Measurements from ENCODE around the gene LHFPL6.

Gene LHFPL6

DNA sequence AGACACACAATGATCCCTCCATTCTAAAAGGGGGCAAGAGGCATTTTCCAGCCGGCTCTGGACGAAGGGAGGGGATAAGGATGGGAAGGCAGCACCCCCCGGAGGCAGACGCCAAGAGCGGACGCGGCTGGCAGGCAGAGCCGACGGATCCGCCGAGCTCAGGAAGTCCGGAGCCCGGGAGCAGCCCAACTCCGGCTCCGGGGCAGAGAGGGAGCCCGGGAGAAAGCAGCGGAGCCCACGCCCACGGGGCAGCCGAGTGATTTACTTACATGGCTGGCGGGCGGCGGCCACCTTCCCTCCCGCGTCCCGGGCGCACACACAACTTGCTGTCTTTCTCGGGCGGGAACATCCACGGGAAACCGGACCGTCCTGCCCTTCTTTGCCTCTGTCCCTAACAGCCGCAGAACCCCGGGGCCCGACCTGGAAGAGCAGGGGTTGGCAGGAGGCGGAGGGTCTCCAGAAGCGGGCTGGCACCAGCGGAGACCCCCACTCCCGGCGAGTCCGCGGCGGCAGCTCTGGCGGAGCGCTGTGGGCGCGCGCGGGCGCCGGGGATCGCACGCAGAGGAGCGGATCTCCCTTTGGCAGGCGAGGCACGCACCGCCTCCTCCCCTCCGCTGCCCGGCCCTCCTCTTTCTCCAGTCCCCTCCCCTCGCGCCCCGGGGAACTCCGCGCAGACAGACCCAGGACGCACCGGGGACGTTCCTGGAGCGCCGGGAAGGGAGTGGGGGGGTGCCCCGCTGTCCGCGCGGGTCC, at the start of gene LHFPL6:
LHFPL6 (minus strand) TSS at position 580 of the 753 bp plus-strand sequence.
- peak; percentile 94 for DNase-seq (ENCODE audit: low spot score)

DNA sequence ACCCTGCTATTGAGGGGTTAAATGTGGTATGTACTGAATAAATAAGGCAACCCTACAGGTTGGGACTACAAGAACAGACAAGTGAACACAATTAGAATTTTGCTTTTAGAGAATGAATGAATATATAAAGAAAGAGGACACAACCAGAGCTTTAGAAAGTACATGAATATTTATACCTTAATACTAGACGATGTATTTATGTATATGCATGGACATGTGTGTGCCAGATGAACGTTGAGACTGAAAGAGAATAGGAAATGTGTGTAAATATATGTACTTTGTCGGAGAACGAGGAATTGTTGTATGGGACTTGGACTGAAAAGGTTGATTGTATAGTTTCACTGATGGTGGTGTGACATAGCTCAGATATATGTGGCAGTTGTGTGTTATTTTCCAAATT, 43.1 kb upstream of the LHFPL6 start:
- no peak for DNase-seq (ENCODE audit: low spot score)

DNA sequence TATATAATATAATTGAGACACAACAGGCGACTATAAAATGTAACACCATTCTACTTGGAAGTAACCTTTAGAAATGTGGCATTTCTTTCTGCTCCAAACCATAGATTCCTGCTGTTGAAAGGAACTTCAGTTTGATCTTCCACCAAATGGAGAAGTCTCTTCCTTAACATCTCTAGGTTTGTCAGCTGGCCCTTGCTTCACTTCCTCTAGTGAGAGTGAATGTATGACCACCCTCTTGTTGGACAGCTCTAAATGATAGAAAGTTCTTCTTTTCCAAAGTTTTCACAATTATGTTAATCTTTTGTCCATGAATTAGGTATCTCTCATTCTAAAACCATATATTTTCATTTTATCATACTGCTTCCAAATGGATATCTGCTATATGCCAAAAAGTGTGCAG, 38.7 kb upstream of the LHFPL6 start:
- DNase-seq (ENCODE audit: low spot score) = no peak

DNA sequence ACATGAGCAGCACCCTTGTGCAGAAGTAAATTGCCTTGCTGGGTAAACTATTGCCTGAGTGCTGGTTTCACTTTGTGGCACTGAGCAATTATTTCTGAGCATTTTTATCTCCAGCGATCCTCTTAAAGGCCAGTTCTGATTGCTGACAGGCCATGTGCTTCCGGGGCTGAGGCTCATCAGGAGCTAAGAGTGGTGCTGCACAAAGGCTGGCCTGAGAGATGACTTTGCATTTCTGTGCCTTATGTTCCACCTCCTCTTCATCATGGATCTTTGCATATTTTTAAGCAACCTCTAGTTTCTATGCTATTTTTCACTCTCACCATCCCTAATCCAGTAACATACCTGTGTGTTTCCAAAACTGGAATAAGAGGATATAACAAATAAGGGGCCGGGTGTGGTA, 34.9 kb upstream of the LHFPL6 start:
- DNase-seq (ENCODE audit: low spot score) = no peak

DNA sequence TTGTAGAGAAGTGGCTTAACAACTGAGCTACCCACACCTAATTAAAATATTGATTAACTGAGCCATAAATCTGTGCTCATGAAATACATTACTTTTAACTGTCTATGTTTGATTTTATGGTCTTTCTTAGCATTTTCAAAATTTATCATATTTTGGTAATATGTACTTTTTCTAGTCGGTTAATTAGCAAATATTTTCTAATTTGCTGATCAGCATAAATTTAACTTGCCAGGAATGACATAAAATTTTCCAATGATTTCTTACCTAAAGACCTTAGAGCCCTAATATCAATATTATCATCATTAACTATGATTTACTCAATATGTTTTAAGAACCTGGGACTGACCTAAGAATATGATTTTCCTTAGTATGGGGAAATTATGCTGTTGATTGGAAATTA, 32.6 kb upstream of the LHFPL6 start:
- DNase-seq (ENCODE audit: low spot score) = no peak

DNA sequence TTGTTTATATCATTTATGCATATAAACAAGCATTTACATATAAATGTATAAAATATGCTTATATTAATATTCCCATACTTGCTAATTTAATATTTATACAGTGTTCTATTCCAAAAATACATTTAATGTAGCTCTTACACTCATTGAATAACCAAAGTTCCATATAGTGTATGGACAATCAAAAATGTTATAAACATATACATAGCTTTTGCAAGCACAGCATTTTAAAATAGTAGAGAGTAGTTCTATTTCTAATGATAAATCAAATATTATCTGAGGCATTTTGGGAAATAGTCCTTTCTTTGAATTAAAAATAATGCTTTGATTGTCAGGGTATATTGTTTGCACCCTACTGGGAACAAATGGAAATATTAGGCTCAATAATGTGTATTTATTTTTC, 30.0 kb upstream of the LHFPL6 start:
- DNase-seq (ENCODE audit: low spot score) = no peak

DNA sequence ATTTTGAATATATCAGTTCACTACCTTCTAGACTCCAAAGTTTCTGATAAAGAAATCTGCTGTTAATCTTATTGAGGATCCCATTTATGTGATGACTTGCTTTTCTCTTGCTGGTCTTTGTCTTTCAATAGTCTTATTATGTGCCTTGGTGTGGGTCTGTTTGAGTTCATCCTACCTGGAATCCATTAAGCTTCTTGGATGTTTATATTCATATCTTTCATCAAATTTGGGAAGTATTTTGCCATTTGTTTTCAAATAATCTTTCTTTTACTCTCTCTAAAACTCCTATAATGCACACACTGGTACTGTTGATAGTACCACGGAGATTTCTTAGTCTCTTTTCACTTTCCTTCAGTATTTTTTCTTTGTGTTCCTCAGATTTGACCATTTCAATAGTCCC, 28.3 kb upstream of the LHFPL6 start:
- DNase-seq (ENCODE audit: low spot score) = no peak

DNA sequence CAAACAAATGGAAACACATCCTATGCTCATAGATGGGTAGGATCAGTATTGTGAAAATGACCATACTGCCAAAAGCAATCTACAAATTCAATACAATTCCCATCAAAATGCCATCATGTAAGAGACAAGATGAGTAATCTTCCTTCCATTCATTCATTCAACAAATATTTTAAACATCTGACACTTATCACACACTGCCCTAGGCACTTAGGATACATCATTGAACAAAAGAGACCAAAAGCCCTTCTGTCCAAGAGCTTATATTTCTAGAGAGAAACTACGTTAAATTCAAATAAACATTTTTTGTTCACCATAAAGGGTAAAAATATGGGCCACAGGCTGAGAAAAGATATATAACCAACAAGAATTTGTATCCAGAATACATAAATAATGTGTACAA, 20.5 kb upstream of the LHFPL6 start:
- no peak for DNase-seq (ENCODE audit: low spot score)

DNA sequence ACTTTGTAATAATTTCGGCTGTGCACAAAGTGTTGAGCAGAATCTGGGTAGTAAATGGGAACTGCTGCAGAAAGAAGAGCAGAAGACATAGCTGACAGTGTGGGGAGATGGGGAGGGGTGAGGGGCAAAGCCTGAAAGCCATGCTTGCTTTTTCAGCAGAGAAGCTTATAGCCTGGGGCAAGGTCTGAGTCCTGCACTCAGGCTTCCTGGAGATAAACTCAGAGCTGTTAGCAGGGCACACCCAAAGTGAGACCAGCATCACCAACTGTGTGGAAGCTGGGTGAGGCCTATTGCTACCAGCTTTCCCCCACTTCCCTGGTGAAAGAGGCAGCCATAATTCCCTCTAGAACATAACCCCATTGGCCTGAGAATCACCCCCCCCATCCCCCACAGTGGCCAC, 15.6 kb upstream of the LHFPL6 start:
- no peak for DNase-seq (ENCODE audit: low spot score)

DNA sequence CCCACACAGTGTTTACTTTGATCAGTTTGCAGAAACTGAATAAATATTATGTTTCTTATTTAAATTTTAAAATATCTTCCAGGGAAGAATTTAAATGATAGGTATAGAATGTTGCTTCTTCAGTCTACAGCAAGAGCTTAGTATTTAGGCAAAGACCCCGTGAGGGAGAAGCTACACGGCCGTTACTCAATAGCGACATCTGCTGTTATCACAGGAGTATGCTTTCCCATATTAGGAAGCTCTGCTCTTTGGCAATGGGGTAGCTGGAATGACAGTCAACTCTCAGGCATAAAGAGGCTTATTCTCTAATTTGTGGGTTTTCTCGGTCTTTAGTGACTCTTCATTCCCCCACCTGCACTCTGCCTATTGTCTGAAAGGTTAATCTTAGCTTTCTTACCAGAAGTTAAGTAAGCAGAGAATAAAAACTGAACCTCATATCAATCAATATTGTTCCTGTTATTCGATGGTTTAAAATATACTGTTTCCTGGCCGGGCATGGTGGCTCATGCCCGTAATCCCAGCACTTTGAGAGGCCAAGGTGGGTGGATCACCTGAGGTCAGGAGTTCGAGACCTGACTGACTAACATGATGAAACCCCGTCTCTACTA, 13.2 kb upstream of the LHFPL6 start:
- DNase-seq (ENCODE audit: low spot score) = peak; percentile 82

DNA sequence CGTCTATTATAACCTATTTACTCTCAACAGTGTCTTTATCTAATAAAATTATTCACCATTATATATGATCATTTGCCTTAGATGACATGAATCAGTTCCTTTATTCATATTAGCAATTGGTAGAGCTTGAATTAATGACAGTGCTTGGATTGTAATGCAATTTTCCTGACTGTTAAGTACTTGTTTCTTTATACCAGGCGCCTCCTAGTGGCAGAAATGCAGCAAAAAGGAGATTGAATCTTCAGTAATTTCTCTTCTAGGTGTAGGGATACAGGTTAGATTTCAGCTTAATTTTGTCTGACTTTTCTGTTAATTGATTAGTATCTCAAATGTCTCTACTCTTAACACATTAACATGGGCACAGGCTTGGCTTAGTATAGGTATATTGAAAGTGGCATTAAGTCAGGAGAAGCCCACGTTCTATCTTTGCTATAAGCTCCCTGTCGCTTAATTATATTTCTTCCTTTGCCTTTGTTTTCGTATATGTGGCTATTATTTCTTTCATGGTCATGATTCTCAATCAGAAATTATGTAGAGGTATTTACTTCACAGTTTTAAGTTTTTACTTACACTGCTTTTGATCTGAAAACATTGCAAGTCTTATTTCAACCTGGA, 9.1 kb upstream of the LHFPL6 start:
- peak; percentile 48 for DNase-seq (ENCODE audit: low spot score)

DNA sequence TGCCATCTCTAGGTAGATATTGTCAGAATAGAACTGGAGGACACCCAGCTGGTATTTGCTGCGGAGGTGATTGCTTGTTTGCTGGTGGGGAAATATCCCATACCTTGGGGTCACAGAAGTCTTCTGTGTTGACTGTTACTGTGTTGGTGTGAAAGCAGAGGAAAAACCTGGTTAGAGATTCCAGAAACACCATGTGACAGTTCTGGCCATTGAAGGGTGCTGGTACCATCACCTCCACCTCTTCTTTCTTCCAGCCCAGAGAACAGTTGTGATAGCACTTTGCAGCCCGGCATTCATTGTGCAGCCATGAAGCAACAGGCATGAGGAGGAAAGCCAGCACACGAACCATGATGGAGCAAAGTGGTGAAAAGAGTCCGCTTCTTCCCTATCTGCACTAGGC, 4.9 kb upstream of the LHFPL6 start:
- no peak for DNase-seq (ENCODE audit: low spot score)

DNA sequence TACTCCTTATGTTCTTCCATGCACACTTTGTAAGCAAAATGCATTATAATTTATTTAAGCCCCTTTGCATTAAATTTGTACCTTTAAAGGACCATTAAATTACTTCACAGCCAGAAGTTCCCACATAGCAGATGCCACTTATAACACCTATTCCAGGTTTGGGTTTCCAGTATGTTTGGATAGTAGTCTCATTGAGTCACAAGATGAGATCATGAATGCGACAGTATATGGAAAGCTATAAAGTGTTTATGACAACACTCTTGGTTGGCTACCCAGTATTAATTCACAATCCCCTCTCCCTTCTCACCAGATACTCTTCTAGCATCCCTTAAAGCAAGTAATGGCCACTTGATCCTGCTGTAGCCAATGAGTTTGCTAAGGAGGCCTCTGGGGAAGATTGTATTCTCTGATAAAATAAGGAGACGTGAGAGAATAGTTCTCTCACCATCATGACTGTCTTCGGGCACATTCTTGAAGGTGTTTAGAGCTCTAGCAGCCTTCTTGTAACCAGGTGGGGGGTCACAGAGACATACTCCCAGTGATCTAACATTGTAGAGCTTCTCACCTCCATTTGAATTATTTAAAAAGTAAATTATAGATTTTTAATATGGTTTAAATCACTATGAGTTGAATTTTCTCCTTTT, 2.8 kb upstream of the LHFPL6 start:
- DNase-seq (ENCODE audit: low spot score) = no peak

DNA sequence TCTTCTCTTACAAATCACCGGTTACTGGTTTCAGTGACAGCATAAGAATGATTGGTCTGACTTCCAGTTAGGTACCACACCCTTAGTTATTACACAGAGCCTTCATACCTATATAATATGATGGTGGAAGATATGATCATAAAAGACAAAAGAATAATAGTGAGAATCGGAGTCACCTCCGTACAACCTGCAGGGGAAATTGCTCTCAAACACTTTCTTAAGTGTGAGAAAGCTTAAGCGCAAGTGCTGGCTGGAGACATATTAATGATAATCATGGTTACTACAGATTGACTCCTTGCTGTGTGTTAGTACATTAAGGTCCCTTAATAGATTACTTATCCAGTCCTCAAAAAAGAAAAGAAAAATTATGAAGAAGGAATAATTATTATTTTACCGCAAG, 1.8 kb upstream of the LHFPL6 start:
- DNase-seq (ENCODE audit: low spot score) = no peak

DNA sequence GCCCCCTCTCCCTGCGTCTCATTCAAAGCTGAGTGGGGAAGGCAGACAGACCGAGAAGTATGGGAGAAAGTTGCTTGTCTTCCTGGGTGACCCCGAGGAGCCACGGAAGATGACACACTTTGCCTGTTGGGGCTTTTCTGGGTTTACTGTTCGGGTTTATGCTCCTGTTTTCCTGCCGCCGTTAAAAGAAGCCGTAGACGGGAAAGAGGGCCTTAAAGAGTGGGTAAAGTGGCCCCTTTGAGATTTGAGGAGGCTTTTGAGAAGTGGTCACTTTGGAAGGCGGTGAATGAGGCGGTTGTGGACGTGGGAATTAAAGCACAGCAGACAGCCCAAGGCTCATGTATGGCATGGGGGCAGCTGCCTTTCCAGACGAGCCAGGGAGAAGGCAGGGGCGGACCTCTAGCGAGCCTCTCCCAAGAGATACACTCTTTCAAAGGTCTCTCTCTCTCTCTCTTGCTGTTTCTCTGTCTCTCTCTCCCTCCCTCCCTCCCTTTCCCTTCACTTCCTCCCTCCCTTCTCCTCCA, 493 bp upstream of the LHFPL6 start:
- DNase-seq (ENCODE audit: low spot score) = peak; percentile 29

DNA sequence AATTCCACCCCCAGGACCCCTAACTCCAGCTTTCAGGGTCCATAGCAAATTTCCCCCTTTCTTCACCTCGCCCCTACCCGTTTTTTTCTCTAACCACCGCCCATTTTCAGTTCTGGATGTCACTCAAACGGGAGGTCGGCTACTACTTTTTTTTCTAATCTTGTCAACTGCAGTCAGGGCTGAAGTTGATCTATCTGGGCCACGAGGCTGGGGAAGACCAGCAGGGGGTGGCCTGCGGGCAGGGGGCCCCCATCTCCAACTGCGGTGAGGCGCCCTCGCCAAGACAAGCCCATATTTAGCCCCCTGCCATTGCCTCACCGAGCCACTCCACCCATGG, 748 bp downstream of the LHFPL6 start:
- no peak for DNase-seq (ENCODE audit: low spot score)

DNA sequence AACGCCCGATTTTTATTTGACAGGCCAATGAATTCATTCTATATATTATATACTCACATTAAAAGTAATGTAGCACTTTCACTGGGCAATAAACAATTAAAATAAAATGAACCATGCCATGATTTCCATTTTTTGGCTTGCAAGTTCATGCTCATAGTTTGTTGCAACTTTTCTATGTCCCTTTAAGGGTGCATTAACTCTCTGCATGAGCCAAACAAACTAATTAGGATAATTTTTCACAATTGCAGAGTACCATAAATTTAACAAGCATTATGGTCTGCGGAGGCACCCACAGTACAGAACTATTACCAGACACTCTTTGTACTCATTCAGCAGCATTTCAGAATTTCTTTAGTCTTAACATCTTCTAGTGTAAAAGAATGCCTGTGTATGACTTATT, 1.4 kb downstream of the LHFPL6 start:
- no peak for DNase-seq (ENCODE audit: low spot score)

DNA sequence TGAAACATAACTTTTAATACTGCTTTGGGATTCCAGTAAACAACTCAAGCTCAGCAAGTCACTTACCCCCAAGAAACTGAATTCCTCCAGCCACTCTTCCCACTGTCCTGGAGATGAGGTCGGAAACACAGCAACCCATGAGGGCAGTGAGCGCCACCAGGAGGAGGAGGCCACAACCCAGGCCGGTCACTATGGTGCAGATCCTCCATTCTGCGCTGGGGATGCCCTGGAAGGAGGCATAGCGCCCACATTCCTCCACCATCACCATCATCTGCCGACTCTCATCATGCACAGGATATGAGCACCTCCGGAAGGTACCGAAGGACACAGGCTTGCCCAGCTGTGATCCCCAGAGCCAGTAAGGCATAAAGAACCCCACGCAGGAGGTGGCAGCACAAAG, 2.2 kb downstream of the LHFPL6 start:
- DNase-seq (ENCODE audit: low spot score) = peak; percentile 19

DNA sequence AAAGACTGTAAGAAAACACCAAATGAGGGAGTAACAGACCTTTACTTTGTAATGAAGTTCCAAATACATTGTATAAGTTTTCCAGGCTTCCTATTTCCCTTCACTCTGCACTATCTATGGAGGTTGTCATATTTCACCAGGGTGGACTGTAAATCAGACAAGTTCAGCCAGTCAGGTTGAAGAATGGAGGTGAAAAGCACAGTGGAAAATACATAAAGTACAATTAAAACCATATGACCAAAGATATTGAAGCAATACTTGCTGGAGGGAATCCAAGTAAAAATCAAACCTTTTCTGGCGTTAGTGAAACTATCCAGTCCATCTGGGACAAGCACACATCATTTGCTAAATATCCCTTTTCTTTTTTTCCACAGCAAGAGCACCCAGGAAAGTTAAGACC, 3.2 kb downstream of the LHFPL6 start:
- DNase-seq (ENCODE audit: low spot score) = no peak

DNA sequence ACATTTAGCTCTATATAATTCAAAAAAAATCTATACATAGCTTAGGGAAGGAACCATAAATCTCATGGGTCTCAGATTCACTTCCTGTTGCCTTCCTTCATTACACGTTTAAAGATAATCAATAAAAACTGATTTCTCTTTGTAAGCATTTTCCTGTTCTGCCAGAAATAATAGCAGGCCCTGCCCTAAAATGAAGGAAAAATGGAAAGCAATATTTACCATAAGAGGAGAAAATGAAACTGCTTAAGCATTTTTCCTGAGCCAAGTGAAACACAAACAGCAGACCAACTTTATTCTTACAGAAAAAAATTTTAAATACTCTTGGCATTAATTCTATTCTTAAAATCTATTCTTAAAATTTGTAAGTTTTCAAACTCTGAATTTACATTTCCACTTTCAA, 4.0 kb downstream of the LHFPL6 start:
- no peak for DNase-seq (ENCODE audit: low spot score)

DNA sequence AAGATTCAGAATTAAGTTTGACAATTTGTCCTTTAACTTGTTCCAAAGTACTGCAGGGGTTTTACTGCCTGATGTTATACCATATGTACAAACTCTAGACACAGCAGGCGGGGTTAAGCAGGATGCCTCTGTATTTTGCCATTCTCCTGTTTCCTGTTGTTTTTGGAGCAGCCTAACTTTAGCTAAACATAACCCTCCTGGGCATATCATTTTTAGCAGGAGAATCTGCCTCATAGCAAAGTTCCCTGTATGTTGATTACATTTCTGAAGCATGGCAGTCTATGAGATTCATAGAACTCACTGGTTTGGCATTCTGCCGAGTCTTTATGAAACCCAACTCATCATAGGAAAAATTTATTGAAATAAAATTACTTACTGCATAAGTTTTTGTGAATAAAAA, 5.2 kb downstream of the LHFPL6 start:
- DNase-seq (ENCODE audit: low spot score) = no peak

DNA sequence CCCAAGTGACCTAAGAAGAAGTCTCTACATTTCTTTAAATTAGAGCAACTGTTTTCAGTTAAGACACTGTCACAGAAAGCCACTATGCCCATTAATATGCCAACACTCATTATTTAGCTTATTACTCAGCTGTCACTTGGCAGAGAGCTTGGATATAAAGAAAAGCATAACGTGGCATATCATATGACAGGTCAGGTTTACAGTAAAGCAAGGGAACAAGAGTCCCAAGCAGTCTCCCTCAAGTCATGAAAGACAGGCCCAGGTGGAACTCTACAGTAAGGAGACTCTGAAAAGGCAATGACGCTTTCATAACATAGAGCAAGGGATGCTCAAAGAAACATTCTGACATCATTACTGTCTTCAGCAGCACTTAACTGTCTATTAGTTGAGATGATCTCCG, 6.3 kb downstream of the LHFPL6 start:
- no peak for DNase-seq (ENCODE audit: low spot score)

DNA sequence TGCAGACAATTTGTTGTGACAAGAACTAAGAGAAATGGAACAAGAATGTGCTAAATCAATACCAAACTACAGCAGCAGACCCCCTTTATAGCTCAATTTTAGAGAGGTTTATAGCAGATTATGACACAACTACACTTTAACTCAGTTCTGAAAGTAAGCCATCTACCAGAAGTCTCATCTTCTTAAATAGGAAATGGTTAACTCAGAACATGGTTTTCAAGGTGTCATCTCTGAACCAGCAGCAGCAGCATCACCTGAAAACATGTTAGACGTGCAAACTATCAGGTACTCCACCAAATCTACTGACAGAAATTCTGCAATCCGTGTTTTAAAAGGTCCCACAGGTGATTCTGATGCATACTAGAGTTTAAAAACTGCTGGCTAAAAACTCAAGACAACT, 6.8 kb downstream of the LHFPL6 start:
- DNase-seq (ENCODE audit: low spot score) = no peak

All from AG20443 (cell line).